Endothelial cell of umbilical vein (primary cell): Measurements from ENCODE around the gene CTSW. TPM values are rescaled to one million over a fixed set of nuclear protein-coding genes. Genes with fewer than 3 reads are reported as not detected.

ENCODE experiments used
- BruUV-seq: library from RNA; stranded (reverse); fragments of 400-500 nt; replicated peaks from 2 replicates; lab custom pipeline; 2021; lab: Mats Ljungman, UMichigan
- CTCF ChIA-PET: fragments of 300-600, 350-600 bp; sonication (Branson Sonifier 250); formaldehyde crosslinking; loops from one replicate; lab custom pipeline; 2021; ENCODE audit warnings: antibody characterized with exemption, inconsistent platforms; lab: Charles Lee
- POLR2A ChIA-PET: fragments of 300-600, 350-600 bp; sonication (Branson Sonifier 250); formaldehyde crosslinking; loops from one replicate; lab custom pipeline; 2021; ENCODE audit warnings: antibody characterized with exemption, inconsistent platforms; lab: Charles Lee
- DNase-seq: peaks from one replicate; pipeline ENCODE4 v3.0.0-alpha.2; 2011; ENCODE audit warnings: low read depth, low spot score
- FAIRE-seq: peaks from 2 replicates; lab custom pipeline; 2011; peaks lifted over from hg19 to GRCh38; lab: Jason Lieb, UNC
- H2AFZ ChIP-seq: 2 replicates; pipeline ENCODE4 v1.6.0; 2012; ENCODE audit warnings: low read depth, low read length, control low read depth, inconsistent platforms
- H3K27ac ChIP-seq: 2 replicates; pipeline ENCODE4 v1.5.1; 2011; ENCODE audit warnings: low read depth, mild to moderate bottlenecking, control low read depth, low read length, moderate library complexity; ENCODE audit not compliant: insufficient read depth
- H3K27me3 ChIP-seq, 2 experiments: 2 replicates each; pipeline versions ENCODE4 v1.6.0 to v1.6.1; 2011; ENCODE audit warnings: low read length in 2 of 2, mixed read lengths in 1 of 2; ENCODE audit not compliant: control insufficient read depth in 2 of 2, insufficient read depth in 2 of 2
- H3K36me3 ChIP-seq, 2 experiments: 2 replicates in 1 of 2; 3 replicates in 1 of 2; pipeline ENCODE4 v1.5.1; 2011; ENCODE audit warnings: low read length in 2 of 2, mild to moderate bottlenecking in 1 of 2, moderate library complexity in 1 of 2; ENCODE audit not compliant: control insufficient read depth in 2 of 2, insufficient read depth in 2 of 2; ENCODE audit errors: extremely low read depth in 1 of 2
- H3K4me1 ChIP-seq: 3 replicates; pipeline ENCODE4 v1.5.1; 2011; ENCODE audit warnings: mild to moderate bottlenecking, low read length; ENCODE audit not compliant: control insufficient read depth, insufficient read depth; ENCODE audit errors: extremely low read depth
- H3K4me2 ChIP-seq: 2 replicates; pipeline ENCODE4 v1.6.1; 2011; ENCODE audit warnings: low read length, control low read depth, mixed read lengths; ENCODE audit not compliant: insufficient read depth
- H3K4me3 ChIP-seq, 3 experiments: fragments of 200-600 bp in 1 of 3; sonication (generic), shearing (Covaris generic) in 1 of 3; replicated peaks in 1 of 3; 2 replicates each; pipeline ENCODE4 v1.5.1; 2011 to 2016; ENCODE audit warnings: control low read depth in 3 of 3, low read length in 3 of 3, mild to moderate bottlenecking in 2 of 3, inconsistent platforms in 1 of 3, low read depth in 1 of 3, moderate library complexity in 1 of 3; ENCODE audit not compliant: insufficient read depth in 1 of 3
- H3K79me2 ChIP-seq: 2 replicates; pipeline ENCODE4 v1.6.0; 2012; ENCODE audit warnings: low read length, inconsistent platforms; ENCODE audit not compliant: control insufficient read depth, insufficient read depth
- H3K9ac ChIP-seq: replicated peaks from 2 replicates; pipeline ENCODE3; 2011; ENCODE audit warnings: low read length, control low read depth; ENCODE audit not compliant: insufficient read depth; ENCODE audit errors: extremely low read depth
- H3K9me1 ChIP-seq: replicated peaks from 3 replicates; pipeline ENCODE4 v1.6.0; 2011; ENCODE audit warnings: mild to moderate bottlenecking, low read length; ENCODE audit not compliant: control insufficient read depth, insufficient read depth; ENCODE audit errors: extremely low read depth
- H3K9me3 ChIP-seq: replicated peaks from 2 replicates; pipeline ENCODE4 v1.5.1; 2012; ENCODE audit warnings: low read length, inconsistent platforms; ENCODE audit not compliant: control insufficient read depth, insufficient read depth
- H4K20me1 ChIP-seq: replicated peaks from 2 replicates; pipeline ENCODE3; 2011; ENCODE audit warnings: mild to moderate bottlenecking, low read length; ENCODE audit not compliant: control insufficient read depth, insufficient read depth; ENCODE audit errors: extremely low read depth
- CTCF ChIP-seq, 2 donors: IDR thresholded peaks; 1 replicate in 1 of 2; 2 replicates in 1 of 2; pipeline ENCODE4 v1.5.1; 2011; ENCODE audit warnings: low read length in 2 of 2, mild to moderate bottlenecking in 2 of 2, moderate library complexity in 2 of 2, control low read depth in 1 of 2, inconsistent platforms in 1 of 2, low read depth in 1 of 2; ENCODE audit not compliant: insufficient read depth in 1 of 2; ENCODE audit errors: extremely low read depth in 1 of 2
- EZH2 ChIP-seq: IDR thresholded peaks from 2 replicates; pipeline ENCODE4 v1.6.1; 2012; ENCODE audit warnings: borderline replicate concordance, low read depth, mild to moderate bottlenecking, moderate library complexity, low read length, inconsistent platforms; ENCODE audit not compliant: severe bottlenecking
- FOS ChIP-seq: IDR thresholded peaks from 2 replicates; pipeline ENCODE4 v1.6.1; 2011; ENCODE audit warnings: mild to moderate bottlenecking, low read length, moderate library complexity, borderline replicate concordance; ENCODE audit not compliant: insufficient read depth
- GATA2 ChIP-seq: IDR thresholded peaks from 2 replicates; pipeline ENCODE4 v1.7.0; 2011; ENCODE audit warnings: low read depth, mild to moderate bottlenecking, moderate library complexity, mixed read lengths, low read length; ENCODE audit not compliant: insufficient read length, insufficient read depth
- JUN ChIP-seq: IDR thresholded peaks from 2 replicates; pipeline ENCODE4 v1.6.1; 2011; ENCODE audit warnings: borderline replicate concordance, low read depth; ENCODE audit not compliant: insufficient read length, insufficient read depth
- MAX ChIP-seq: IDR thresholded peaks from 2 replicates; pipeline ENCODE4 v1.6.1; 2011; ENCODE audit not compliant: insufficient read depth, insufficient read length
- MYC ChIP-seq: IDR thresholded peaks from one replicate; pipeline ENCODE4 v1.6.1; 2011; ENCODE audit warnings: mild to moderate bottlenecking, low read depth, low read length
- POLR2A ChIP-seq: IDR thresholded peaks from 2 replicates; pipeline ENCODE4 v1.6.1; 2012; ENCODE audit warnings: low read depth, mild to moderate bottlenecking, control low read depth, low read length
- POLR2AphosphoS5 ChIP-seq: IDR thresholded peaks from 2 replicates; pipeline ENCODE4 v1.6.1; 2012; ENCODE audit warnings: low read depth, mild to moderate bottlenecking, control low read depth, low read length, moderate library complexity; ENCODE audit not compliant: insufficient read depth
- dilution Hi-C: fragments of 300-500 bp; cut with MboI; formaldehyde crosslinking; loops from one replicate; pipeline ENCODE4 v1.15.0; 2019; ENCODE audit warnings: low sequenced_read_pairs; ENCODE audit not compliant: extremely low pct_ligation_motif_present
- intact Hi-C: fragments of 100-400 bp; cut with micrococcal nuclease; formaldehyde crosslinking; loops from one replicate; pipeline ENCODE4 v1.10.0; 2022
- polyA plus RNA-seq, 4 experiments: library from polyadenylated mRNA; depleted of rRNA in 3 of 4; stranded (reverse) in 3 of 4; unstranded in 1 of 4; fragments of >200 nt; gene quantifications; 2 replicates each; pipeline versions ENCODE4 v1.2.1 to v1.2.3, GENCODE V29; 2011 to 2012; ENCODE audit warnings: missing spikeins in 1 of 4
- total RNA-seq: library from RNA; stranded (reverse); gene quantifications from 2 replicates; pipeline ENCODE4 v1.2.3, GENCODE V29; 2021

The CTSW gene
- total and polyA plus RNA-seq, 2 donors (not counting 3 experiments of a cell fraction or from before 2014, with no cell fraction given) = not detected

- Histone ChIP-seq H3K9ac (no peak overlapping the region), H3K4me1 (peaks cover 27% of the 10 kb centered on the region), H3K36me3 (peaks cover 9 to 41% of the 10 kb centered on the region in 2 experiments), H3K4me3 (no peak overlapping the region), H3K27ac (no peak overlapping the region), H3K9me1 (no peaks in the 10 kb centered on the region), H3K79me2 (peaks cover 33% of the 10 kb centered on the region), H2AFZ (no peak overlapping the region), H3K9me3 (no peaks in the 10 kb centered on the region), H3K27me3 (no peaks in the 10 kb centered on the region), H3K4me2 (no peak overlapping the region), H4K20me1 (no peaks in the 10 kb centered on the region)
- FAIRE-seq = no peak
- ChIA-PET CTCF (interaction anchor here (0.8 kb wide), 2 partner anchors 25 to 83 kb away, joined by 3 to 4 read pairs; partner anchors contain the start of gene FIBP), POLR2A (no interaction called here)
- dilution Hi-C loops (no loop called here), intact Hi-C loops (no loop called here)
- no peak for DNase-seq
- no peak for TF ChIP-seq MYC
- TF ChIP-seq JUN = no peak
- no peak for TF ChIP-seq EZH2
- TF ChIP-seq POLR2AphosphoS5 = no peak
- no peak for TF ChIP-seq MAX
- TF ChIP-seq CTCF (IDR thresholded peaks at IDR 0.05; ENCODE audit: extremely low read depth in 1 of 2, insufficient read depth in 1 of 2, low read depth in 1 of 2, low read length in 2 of 2) = no peak
- no peak for TF ChIP-seq GATA2
- no peak for TF ChIP-seq FOS
- no peak for TF ChIP-seq POLR2A
- no TSS peak for BruUV-seq
Observed at GRCh38 chr11:65862941-65863888, 16.4 kb upstream of the CTSW start.
